Mesothelial cell of epicardium (in vitro differentiated cells): Measurements from ENCODE around the gene SMAD3. TPM values are rescaled to one million over a fixed set of nuclear protein-coding genes. Genes with fewer than 3 reads are reported as not detected.
A peak's percentile ranks its signal among the peaks of the same experiment; 100 is the strongest.

Experiments used
- DNase-seq, 2 experiments: peaks; one replicate each; pipeline ENCODE4 v3.0.0; 2021; ENCODE audit warnings: low spot score in 2 of 2; ENCODE audit not compliant: unreplicated experiment in 2 of 2
- H3K27ac Mint-ChIP-seq: 2 replicates; pipeline ENCODE4 v1.8.0; 2021; ENCODE audit warnings: mixed read lengths
- H3K27me3 Mint-ChIP-seq: 2 replicates; pipeline ENCODE4 v1.8.0; 2021; ENCODE audit warnings: low read depth, mixed read lengths
- H3K36me3 Mint-ChIP-seq: 2 replicates; pipeline ENCODE4 v1.8.0; 2021; ENCODE audit warnings: mixed read lengths
- H3K4me1 Mint-ChIP-seq: 2 replicates; pipeline ENCODE4 v1.8.0; 2021; ENCODE audit warnings: mixed read lengths
- H3K4me3 Mint-ChIP-seq: 2 replicates; pipeline ENCODE4 v1.8.0; 2021; ENCODE audit warnings: mild to moderate bottlenecking, moderate library complexity, mixed read lengths
- H3K9me3 Mint-ChIP-seq: 2 replicates; pipeline ENCODE4 v1.8.0; 2021; ENCODE audit warnings: mixed read lengths
- total RNA-seq: library from RNA; stranded (reverse); gene quantifications from 3 replicates; pipeline ENCODE4 v1.2.1, GENCODE V29; 2021
- TF ChIP-seq, protein P1 (sequence below): fragments of 200-600 bp; sonication (generic); IDR thresholded peaks from one replicate; pipeline ENCODE4 v1.5.0; 2021; ENCODE audit warnings: antibody characterized with exemption; ENCODE audit not compliant: unreplicated experiment

Gene SMAD3
- total RNA-seq, 1 donor from 2014 or later = 96.2 TPM

DNA sequence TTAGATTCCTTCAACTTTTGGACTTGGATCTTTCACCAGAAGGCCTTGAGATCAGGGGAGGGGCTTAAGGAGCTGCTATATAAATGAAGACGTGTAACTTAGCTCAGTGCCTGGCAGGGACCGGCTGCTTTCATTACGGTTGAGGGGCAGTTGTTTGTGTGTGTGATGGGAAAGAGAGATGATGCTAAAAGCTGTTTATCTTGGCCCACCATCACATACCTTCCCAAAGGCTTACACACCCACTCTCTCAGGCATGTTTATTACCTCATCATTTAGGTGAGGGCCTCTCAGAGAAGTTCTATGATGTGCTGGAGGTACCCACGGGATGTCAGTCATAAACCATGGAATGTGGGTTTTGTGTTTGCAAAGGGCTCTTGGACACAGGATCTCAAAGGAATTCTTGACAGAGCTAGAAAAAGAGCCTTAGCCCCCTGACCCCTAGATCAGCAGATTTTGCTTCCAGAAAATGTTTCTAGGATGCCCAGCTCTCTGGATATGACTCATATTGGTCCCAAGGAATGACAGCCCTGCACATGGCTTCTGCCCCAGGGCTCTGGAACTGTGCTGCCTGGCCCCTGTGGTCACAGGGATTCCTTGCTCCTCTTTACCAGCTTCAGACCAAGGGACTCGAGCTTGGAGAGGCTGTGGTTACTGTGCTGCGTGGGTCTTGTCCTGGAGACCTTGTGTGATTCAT is 15.9 kb upstream of the SMAD3 start:
- no peak for DNase-seq
- Mint-ChIP-seq H3K27ac (peak overlapping the region; percentile 96), H3K27me3 (no peaks in the 10 kb centered on the region), H3K4me1 (peaks cover 38% of the 10 kb centered on the region), H3K36me3 (no peaks in the 10 kb centered on the region), H3K4me3 (no peak overlapping the region), H3K9me3 (no peaks in the 10 kb centered on the region)
- TF ChIP-seq, protein P1, sequence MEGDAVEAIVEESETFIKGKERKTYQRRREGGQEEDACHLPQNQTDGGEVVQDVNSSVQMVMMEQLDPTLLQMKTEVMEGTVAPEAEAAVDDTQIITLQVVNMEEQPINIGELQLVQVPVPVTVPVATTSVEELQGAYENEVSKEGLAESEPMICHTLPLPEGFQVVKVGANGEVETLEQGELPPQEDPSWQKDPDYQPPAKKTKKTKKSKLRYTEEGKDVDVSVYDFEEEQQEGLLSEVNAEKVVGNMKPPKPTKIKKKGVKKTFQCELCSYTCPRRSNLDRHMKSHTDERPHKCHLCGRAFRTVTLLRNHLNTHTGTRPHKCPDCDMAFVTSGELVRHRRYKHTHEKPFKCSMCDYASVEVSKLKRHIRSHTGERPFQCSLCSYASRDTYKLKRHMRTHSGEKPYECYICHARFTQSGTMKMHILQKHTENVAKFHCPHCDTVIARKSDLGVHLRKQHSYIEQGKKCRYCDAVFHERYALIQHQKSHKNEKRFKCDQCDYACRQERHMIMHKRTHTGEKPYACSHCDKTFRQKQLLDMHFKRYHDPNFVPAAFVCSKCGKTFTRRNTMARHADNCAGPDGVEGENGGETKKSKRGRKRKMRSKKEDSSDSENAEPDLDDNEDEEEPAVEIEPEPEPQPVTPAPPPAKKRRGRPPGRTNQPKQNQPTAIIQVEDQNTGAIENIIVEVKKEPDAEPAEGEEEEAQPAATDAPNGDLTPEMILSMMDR = no peak

DNA sequence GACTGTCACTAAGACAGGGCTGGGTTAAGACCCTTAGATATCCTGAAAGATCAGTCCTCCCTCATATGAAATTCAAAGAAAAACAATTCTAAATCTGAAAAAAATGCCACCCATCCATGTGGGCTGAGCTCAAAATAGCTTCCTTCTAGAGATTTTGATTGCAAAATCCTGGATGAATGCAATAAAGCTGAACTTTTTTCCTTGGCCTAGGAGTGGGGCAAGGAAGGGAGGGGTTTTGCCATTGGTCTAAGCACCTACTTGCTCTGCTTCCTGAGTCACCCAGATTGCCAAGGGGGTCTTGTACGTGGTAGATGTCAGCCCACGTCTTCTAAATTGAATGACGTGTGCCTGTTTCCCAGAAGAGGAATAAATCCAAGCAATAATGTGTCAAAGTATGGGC is 15.3 kb upstream of the SMAD3 start:
- Mint-ChIP-seq H3K27ac (peak overlapping the region; percentile 96), H3K9me3 (no peaks in the 10 kb centered on the region), H3K36me3 (no peaks in the 10 kb centered on the region), H3K27me3 (no peaks in the 10 kb centered on the region), H3K4me1 (peaks cover 35% of the 10 kb centered on the region), H3K4me3 (no peak overlapping the region)
- no peak for DNase-seq
- TF ChIP-seq, protein P1 = no peak

DNA sequence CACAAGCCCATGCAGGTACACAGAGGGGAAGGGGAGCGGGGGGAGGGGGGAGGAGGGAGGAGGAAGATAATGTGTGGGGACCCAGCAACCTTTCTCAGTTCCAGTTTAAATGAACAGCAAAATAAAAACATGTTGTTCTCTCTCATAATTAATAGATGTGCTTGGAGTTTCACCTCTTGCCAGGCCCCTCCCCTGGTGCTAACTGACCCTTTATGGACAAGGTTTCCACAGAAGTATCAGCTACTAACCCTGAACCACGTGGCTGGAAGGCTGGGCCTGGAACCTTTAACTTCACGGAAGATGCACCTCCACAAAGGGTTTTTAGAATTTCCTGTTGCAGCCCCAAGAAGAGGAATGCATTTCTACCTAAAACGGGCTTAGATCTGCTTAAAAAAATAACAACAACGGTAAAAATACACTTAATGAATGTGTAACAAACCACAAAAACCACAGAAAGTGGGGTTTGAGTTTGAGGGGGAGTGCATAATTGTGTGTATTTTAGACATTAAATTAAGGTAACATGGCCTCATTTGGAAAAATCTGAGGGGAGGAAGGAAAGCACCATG is 14.8 kb upstream of the SMAD3 start:
- Mint-ChIP-seq H3K4me3 (no peak overlapping the region), H3K27me3 (no peaks in the 10 kb centered on the region), H3K36me3 (no peaks in the 10 kb centered on the region), H3K27ac (peak overlapping the region; percentile 96), H3K9me3 (no peaks in the 10 kb centered on the region), H3K4me1 (peaks cover 35% of the 10 kb centered on the region)
- TF ChIP-seq, protein P1 = no peak
- no peak for DNase-seq

DNA sequence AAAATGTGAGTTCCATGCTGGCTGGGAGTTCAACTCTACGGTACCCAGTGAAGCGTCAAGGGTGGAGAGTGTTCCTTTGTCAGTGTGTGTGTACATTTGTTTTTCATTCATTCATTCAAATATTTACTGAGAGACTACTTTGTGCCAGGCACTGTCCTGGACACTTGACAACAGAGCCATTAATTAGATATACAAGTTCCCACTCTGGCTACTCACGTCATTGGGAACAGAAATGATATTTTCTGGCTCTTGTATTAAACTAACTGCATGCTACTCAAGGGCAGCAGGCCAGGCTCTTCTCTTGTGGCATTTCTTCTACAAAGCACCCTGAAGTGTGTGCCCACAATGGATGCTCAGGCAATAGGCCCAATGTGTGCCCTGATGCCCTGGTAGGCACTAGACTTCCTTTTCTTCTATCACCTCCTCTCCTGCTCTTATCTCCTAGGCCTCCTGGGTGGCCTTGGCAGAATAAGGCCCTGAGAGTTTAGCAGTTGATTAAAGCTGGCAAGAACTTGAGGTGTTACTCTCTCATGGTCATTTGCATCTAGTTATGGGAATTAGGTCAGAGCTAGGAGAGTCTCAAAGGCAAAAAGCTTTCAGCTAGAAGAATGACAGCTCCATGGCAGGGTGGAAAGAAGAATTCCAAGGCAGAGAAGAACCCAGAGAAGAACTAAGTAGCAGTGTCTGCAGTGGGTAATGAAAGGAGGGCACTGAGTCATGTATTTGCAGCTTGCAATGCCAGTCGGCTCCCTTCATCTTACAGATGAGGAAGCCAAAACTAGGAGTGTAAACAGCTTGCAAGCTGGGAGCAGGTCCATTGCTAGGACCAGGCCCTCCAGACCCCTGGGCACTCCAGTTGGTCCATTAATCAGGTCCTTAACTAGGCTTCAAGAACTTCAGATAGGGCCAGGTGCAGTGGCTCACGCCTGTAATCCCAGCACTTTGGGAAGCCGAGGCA is 14.0 kb upstream of the SMAD3 start:
- H3K4me1 Mint-ChIP-seq = peaks cover 35% of the 10 kb centered on the region
- H3K36me3 Mint-ChIP-seq = no peaks in the 10 kb centered on the region
- peak overlapping the region; percentile 77 for H3K27ac Mint-ChIP-seq
- TF ChIP-seq, protein P1 = no peak
- no peaks in the 10 kb centered on the region for H3K27me3 Mint-ChIP-seq
- H3K4me3 Mint-ChIP-seq = no peak overlapping the region
- DNase-seq = no peak
- no peaks in the 10 kb centered on the region for H3K9me3 Mint-ChIP-seq

DNA sequence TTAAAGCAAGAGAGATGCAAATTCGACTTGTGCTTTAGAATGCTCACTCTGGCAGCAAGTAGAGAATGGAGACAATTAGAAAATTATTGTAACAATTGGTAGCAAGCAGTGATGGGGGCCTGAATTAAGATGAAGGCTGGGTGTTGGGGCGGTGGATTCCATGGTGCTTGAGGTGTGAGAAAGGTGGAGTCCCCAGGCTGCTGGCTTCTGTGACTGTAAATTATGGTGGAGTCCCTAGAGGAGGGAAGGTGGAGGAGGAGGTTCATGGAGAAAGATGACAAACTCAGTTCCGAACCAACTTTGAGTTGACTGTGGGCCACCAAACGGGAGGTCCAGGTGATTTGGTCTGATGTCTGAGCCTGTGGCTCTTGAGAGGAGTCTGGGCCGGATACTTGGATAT is 10.7 kb upstream of the SMAD3 start:
- Mint-ChIP-seq H3K4me3 (no peak overlapping the region), H3K27ac (no peak overlapping the region), H3K27me3 (no peaks in the 10 kb centered on the region), H3K36me3 (no peaks in the 10 kb centered on the region), H3K4me1 (peaks cover 14% of the 10 kb centered on the region), H3K9me3 (no peaks in the 10 kb centered on the region)
- no peak for DNase-seq
- TF ChIP-seq, protein P1 = no peak
